Measurements from ENCODE around the gene POMC. TPM values are rescaled to one million over a fixed set of nuclear protein-coding genes. Genes with fewer than 3 reads are reported as not detected.

The POMC gene
- total and polyA plus RNA-seq, 2 donors (not counting 1 experiment from before 2014, with no cell fraction given): 3.4 to 16.7 TPM

- Histone ChIP-seq H3K4me3 (ENCODE audit: control extremely low read depth in 1 of 5, extremely low read depth in 1 of 5, insufficient read depth in 1 of 5, low read depth in 2 of 5, low read length in 4 of 5) (no peak overlapping the region), H3K79me2 (ENCODE audit: control insufficient read depth, insufficient read depth, low read length) (no peaks in the 10 kb centered on the region), H3K4me2 (replicated peaks; ENCODE audit: low read depth, low read length, poor library complexity, severe bottlenecking) (no peak overlapping the region), H3K36me3 (replicated peaks in 1 of 2; ENCODE audit: control extremely low read depth in 1 of 2, control insufficient read depth in 1 of 2, extremely low read depth in 1 of 2, insufficient read depth in 2 of 2, low read length in 1 of 2) (no peaks in the 10 kb centered on the region), H3K4me1 (ENCODE audit: control insufficient read depth in 2 of 2, insufficient read depth in 2 of 2, low read length in 2 of 2) (no peaks in the 10 kb centered on the region), H3K9ac (ENCODE audit: low read length) (no peak overlapping the region), H3K9me3 (ENCODE audit: control extremely low read depth in 1 of 3, control insufficient read depth in 2 of 3, insufficient read depth in 1 of 3, low read length in 2 of 3) (no peaks in the 10 kb centered on the region), H3K27me3 (replicated peaks in 1 of 4; ENCODE audit: control extremely low read depth in 1 of 4, control insufficient read depth in 3 of 4, insufficient read depth in 4 of 4, low read length in 3 of 4) (no peaks in the 10 kb centered on the region), H3K27ac (ENCODE audit: low read length in 2 of 2) (no peak overlapping the region), H4K20me1 (ENCODE audit: control insufficient read depth, insufficient read depth, low read length, poor library complexity, severe bottlenecking) (no peaks in the 10 kb centered on the region), H2AFZ (ENCODE audit: insufficient read depth, low read depth, low read length, poor library complexity, severe bottlenecking) (no peak overlapping the region)
- ATAC-seq (ENCODE audit: low read depth) (no peak), DNase-seq (no peak)
- POLR2A ChIA-PET: no interaction called here
- TF ChIP-seq EZH2 (IDR thresholded peaks at IDR 0.05; ENCODE audit: borderline replicate concordance, insufficient read depth, low read depth, low read length, poor library complexity, severe bottlenecking) (no peak), CTCF (IDR thresholded peaks at IDR 0.05) (no peak)
- no peak overlapping the region for H3K4me3 Mint-ChIP-seq
- no CpG with 5 or more reads among the region's 4 CpGs for WGBS (ENCODE audit: insufficient coverage)
- H3K4me1 Mint-ChIP-seq: peaks cover 3% of the 10 kb centered on the region
- CTCF ChIA-PET: interaction anchor here (1.7 kb wide), 1 partner anchor 9 kb away, joined by 5 read pairs; no protein-coding TSS in a partner anchor
- intact Hi-C loops (cut with micrococcal nuclease): no loop called here
- H3K9me3 Mint-ChIP-seq (ENCODE audit: insufficient read depth): no peaks in the 10 kb centered on the region
- H3K27me3 Mint-ChIP-seq: peaks cover 20% of the 10 kb centered on the region
- no peak overlapping the region for H3K27ac Mint-ChIP-seq
These were observed 20.0 kb upstream of the POMC start for GRCh38 chr2:25188405-25188804.

GRCh38 chr2:25187729-25188350, 19.5 kb upstream of the POMC start:
- Histone ChIP-seq H3K9ac (ENCODE audit: low read length) (no peak overlapping the region), H3K4me1 (ENCODE audit: control insufficient read depth in 2 of 2, insufficient read depth in 2 of 2, low read length in 2 of 2) (no peaks in the 10 kb centered on the region), H3K4me3 (ENCODE audit: control extremely low read depth in 1 of 5, extremely low read depth in 1 of 5, insufficient read depth in 1 of 5, low read depth in 2 of 5, low read length in 4 of 5) (no peak overlapping the region), H4K20me1 (ENCODE audit: control insufficient read depth, insufficient read depth, low read length, poor library complexity, severe bottlenecking) (no peaks in the 10 kb centered on the region), H3K27me3 (replicated peaks in 1 of 4; ENCODE audit: control extremely low read depth in 1 of 4, control insufficient read depth in 3 of 4, insufficient read depth in 4 of 4, low read length in 3 of 4) (no peaks in the 10 kb centered on the region), H3K4me2 (replicated peaks; ENCODE audit: low read depth, low read length, poor library complexity, severe bottlenecking) (no peak overlapping the region), H3K79me2 (ENCODE audit: control insufficient read depth, insufficient read depth, low read length) (no peaks in the 10 kb centered on the region), H2AFZ (ENCODE audit: insufficient read depth, low read depth, low read length, poor library complexity, severe bottlenecking) (no peak overlapping the region), H3K9me3 (ENCODE audit: control extremely low read depth in 1 of 3, control insufficient read depth in 2 of 3, insufficient read depth in 1 of 3, low read length in 2 of 3) (no peaks in the 10 kb centered on the region), H3K36me3 (replicated peaks in 1 of 2; ENCODE audit: control extremely low read depth in 1 of 2, control insufficient read depth in 1 of 2, extremely low read depth in 1 of 2, insufficient read depth in 2 of 2, low read length in 1 of 2) (no peaks in the 10 kb centered on the region), H3K27ac (ENCODE audit: low read length in 2 of 2) (no peak overlapping the region)
- POLR2A ChIA-PET: no interaction called here
- 84% methylated on average over 11 of the region's 11 CpGs for WGBS (ENCODE audit: insufficient coverage)
- intact Hi-C loops (cut with micrococcal nuclease): no loop called here
- H3K9me3 Mint-ChIP-seq (ENCODE audit: insufficient read depth): no peaks in the 10 kb centered on the region
- TF ChIP-seq EZH2 (IDR thresholded peaks at IDR 0.05; ENCODE audit: borderline replicate concordance, insufficient read depth, low read depth, low read length, poor library complexity, severe bottlenecking) (no peak), CTCF (IDR thresholded peaks at IDR 0.05) (no peak)
- H3K4me3 Mint-ChIP-seq: no peak overlapping the region
- CTCF ChIA-PET: interaction anchor here (1.2 to 1.7 kb wide), 2 partner anchors 9 to 37 kb away, joined by 3 to 5 read pairs; no protein-coding TSS in a partner anchor
- H3K27me3 Mint-ChIP-seq: peaks cover 20% of the 10 kb centered on the region
- no peak for DNase-seq
- no peak overlapping the region for H3K27ac Mint-ChIP-seq
- no peak for ATAC-seq (ENCODE audit: low read depth)
- H3K4me1 Mint-ChIP-seq: peaks cover 3% of the 10 kb centered on the region
